IPS DF 4.7 (cell line): ENCODE results near the gene GLDN.

Experiments
- DNase-seq: peaks from one replicate; pipeline ENCODE4 v3.0.0-alpha.2; 2013; ENCODE audit warnings: low spot score; ENCODE audit errors: extremely low read depth

The GLDN gene

GRCh38 chr15:51356147-51356546 is 14.7 kb downstream of the GLDN start:
- no peak for DNase-seq

GRCh38 chr15:51356983-51357382 is 15.5 kb downstream of the GLDN start:
- no peak for DNase-seq

- DNase-seq: no peak
Observed at GRCh38 chr15:51359981-51360380, 18.5 kb downstream of the GLDN start.

- no peak for DNase-seq
Observed at GRCh38 chr15:51363383-51363782, 21.9 kb downstream of the GLDN start.

- DNase-seq: no peak
Observed at GRCh38 chr15:51365417-51365816, 24.0 kb downstream of the GLDN start.

GRCh38 chr15:51366071-51366470 is 24.6 kb downstream of the GLDN start:
- no peak for DNase-seq

- DNase-seq: no peak
Observed at GRCh38 chr15:51366920-51367319, 25.5 kb downstream of the GLDN start.

- DNase-seq: no peak
Observed at GRCh38 chr15:51367322-51367976, 26.0 kb downstream of the GLDN start.

GRCh38 chr15:51368307-51368706 is 26.9 kb downstream of the GLDN start:
- no peak for DNase-seq

GRCh38 chr15:51368751-51369450 is 27.4 kb downstream of the GLDN start:
- DNase-seq: no peak

- DNase-seq: no peak
Observed at GRCh38 chr15:51369451-51369761, 28.0 kb downstream of the GLDN start.

GRCh38 chr15:51371266-51371665 is 29.8 kb downstream of the GLDN start:
- no peak for DNase-seq

GRCh38 chr15:51374131-51374530 is 32.7 kb downstream of the GLDN start:
- no peak for DNase-seq

GRCh38 chr15:51375966-51376640 is 34.6 kb downstream of the GLDN start:
- no peak for DNase-seq

- DNase-seq: no peak
Observed at GRCh38 chr15:51377038-51377786, 35.8 kb downstream of the GLDN start.

GRCh38 chr15:51378406-51378805 is 37.0 kb downstream of the GLDN start:
- DNase-seq: no peak

GRCh38 chr15:51379390-51379789 is 37.9 kb downstream of the GLDN start:
- DNase-seq: no peak

- DNase-seq: peak; percentile 68
Observed at GRCh38 chr15:51380999-51381806, 39.7 kb downstream of the GLDN start.

- DNase-seq: no peak
Observed at GRCh38 chr15:51382787-51383186, 41.3 kb downstream of the GLDN start.

- no peak for DNase-seq
Observed at GRCh38 chr15:51386029-51386428, 44.6 kb downstream of the GLDN start.

- DNase-seq: no peak
Observed at GRCh38 chr15:51386486-51386885, 45.0 kb downstream of the GLDN start.
